HepG2 (cell line): ENCODE data around the gene SLCO4A1. TPM values are rescaled to one million over a fixed set of nuclear protein-coding genes. Genes with fewer than 3 reads are reported as not detected.

Experiments used
- EEA1 ChIP-seq: sonication (generic); formaldehyde crosslinking; IDR thresholded peaks from 2 replicates; pipeline ENCODE4 v1.5.1; 2020; ENCODE audit warnings: mild to moderate bottlenecking, missing genetic modification reagents, borderline replicate concordance
- NR2F2 ChIP-seq: IDR thresholded peaks from 2 replicates; pipeline ENCODE4 v1.6.1; 2012; ENCODE audit warnings: low read depth, inconsistent platforms, borderline replicate concordance
- PHF21A ChIP-seq: sonication (generic); formaldehyde crosslinking; IDR thresholded peaks from 2 replicates; pipeline ENCODE4 v1.5.0; 2020; ENCODE audit warnings: mild to moderate bottlenecking, missing genetic modification reagents
- PITX1 ChIP-seq: sonication (generic); formaldehyde crosslinking; IDR thresholded peaks from 2 replicates; pipeline ENCODE4 v1.5.1; 2020; ENCODE audit warnings: mild to moderate bottlenecking, missing genetic modification reagents
- POLR2A ChIP-seq, 2 experiments: IDR thresholded peaks; 2 replicates each; pipeline ENCODE4 v1.6.1; 2011; ENCODE audit warnings: low read depth in 2 of 2, low read length in 2 of 2, mild to moderate bottlenecking in 1 of 2, moderate library complexity in 1 of 2; ENCODE audit not compliant: insufficient read depth in 1 of 2
- RBFOX2 ChIP-seq: fragments of 200-400 bp; formaldehyde crosslinking; IDR thresholded peaks from 2 replicates; pipeline ENCODE4 v1.6.1; 2017; ENCODE audit warnings: low read depth, mild to moderate bottlenecking, low read length
- SPEN ChIP-seq: sonication (generic); formaldehyde crosslinking; IDR thresholded peaks from 2 replicates; pipeline ENCODE4 v1.5.1; 2020; ENCODE audit warnings: low read depth, mild to moderate bottlenecking, missing genetic modification reagents
- ZBTB3 ChIP-seq: sonication (generic); formaldehyde crosslinking; IDR thresholded peaks from 2 replicates; pipeline ENCODE4 v1.4.0; 2020; ENCODE audit warnings: low read depth, mild to moderate bottlenecking, moderate library complexity, missing genetic modification reagents, borderline replicate concordance
- ZNF3 ChIP-seq: IDR thresholded peaks from 2 replicates; pipeline ENCODE4 v1.7.0; 2017; ENCODE audit warnings: inconsistent platforms
- ZNF550 ChIP-seq: sonication (generic); formaldehyde crosslinking; IDR thresholded peaks from 2 replicates; pipeline ENCODE4 v1.4.0; 2020; ENCODE audit warnings: mild to moderate bottlenecking, missing genetic modification reagents, borderline replicate concordance
- ZNF782 ChIP-seq: sonication (generic); formaldehyde crosslinking; IDR thresholded peaks from 2 replicates; pipeline ENCODE4 v1.4.0; 2020; ENCODE audit warnings: missing genetic modification reagents, mild to moderate bottlenecking, borderline replicate concordance
- polyA plus RNA-seq, 8 experiments: library from polyadenylated mRNA; depleted of rRNA in 3 of 8; stranded (reverse) in 7 of 8; unstranded in 1 of 8; fragments of >200 nt; fragmentation: Illumina TruSeq in 4 of 8; extraction: Trizol in 4 of 8; gene quantifications; 2 replicates each; pipeline versions ENCODE4 v1.2.1 to v1.2.3, GENCODE V29; 2011 to 2016; ENCODE audit warnings: low read depth in 4 of 8, missing spikeins in 1 of 8, mixed read lengths in 1 of 8; ENCODE audit not compliant: insufficient read depth in 1 of 8
- total RNA-seq, 5 experiments: library from RNA; depleted of rRNA; stranded (reverse); fragments of >200 nt; fragmentation: Illumina TruSeq; extraction: Trizol; gene quantifications; 2 replicates each; pipeline ENCODE4 v1.2.3, GENCODE V29; 2016; ENCODE audit warnings: low read depth in 1 of 5
- TF ChIP-seq, protein P1 (sequence below): sonication (generic); formaldehyde crosslinking; IDR thresholded peaks from one replicate; pipeline ENCODE4 v1.5.1; 2020; ENCODE audit warnings: mild to moderate bottlenecking, missing genetic modification reagents; ENCODE audit errors: not compliant biosample characterization
- TF ChIP-seq, protein P2 (sequence below), 2 experiments: sonication (generic) in 1 of 2; formaldehyde crosslinking in 1 of 2; IDR thresholded peaks; 2 replicates each; pipeline versions ENCODE4 v1.4.0 to v1.6.1; 2016 to 2020; ENCODE audit warnings: borderline replicate concordance in 1 of 2, low read depth in 1 of 2, mild to moderate bottlenecking in 1 of 2, missing genetic modification reagents in 1 of 2
- TF ChIP-seq, protein P3 (sequence below): sonication (generic); formaldehyde crosslinking; IDR thresholded peaks from 2 replicates; pipeline ENCODE4 v1.4.0; 2020; ENCODE audit warnings: missing genetic modification reagents, low read depth, mild to moderate bottlenecking, borderline replicate concordance

The SLCO4A1 gene
- total and polyA plus RNA-seq, 2 of the 13 experiments (the other 11 are each of a cell fraction or from before 2014, with no cell fraction given) = 55.5 to 112 TPM

DNA sequence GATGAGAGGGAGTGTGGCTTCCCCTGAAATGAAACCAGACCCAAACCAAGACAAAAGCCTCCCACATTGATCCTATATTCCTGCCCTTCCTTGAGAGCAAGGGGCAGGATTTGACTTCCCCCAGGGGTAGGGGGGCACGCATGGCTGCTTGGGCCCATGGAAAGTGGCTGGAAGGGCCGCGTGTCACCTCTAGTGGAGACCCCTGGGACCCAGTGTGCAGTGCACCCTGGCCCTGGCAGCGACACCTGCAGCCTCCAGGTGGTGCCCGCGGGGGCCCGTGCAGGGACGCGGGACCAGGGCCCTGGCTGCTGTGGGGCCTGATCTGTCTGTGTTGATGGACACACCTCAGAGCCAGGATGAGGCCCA, 18.0 kb upstream of the SLCO4A1 start (continued):
- TF ChIP-seq, protein P1, sequence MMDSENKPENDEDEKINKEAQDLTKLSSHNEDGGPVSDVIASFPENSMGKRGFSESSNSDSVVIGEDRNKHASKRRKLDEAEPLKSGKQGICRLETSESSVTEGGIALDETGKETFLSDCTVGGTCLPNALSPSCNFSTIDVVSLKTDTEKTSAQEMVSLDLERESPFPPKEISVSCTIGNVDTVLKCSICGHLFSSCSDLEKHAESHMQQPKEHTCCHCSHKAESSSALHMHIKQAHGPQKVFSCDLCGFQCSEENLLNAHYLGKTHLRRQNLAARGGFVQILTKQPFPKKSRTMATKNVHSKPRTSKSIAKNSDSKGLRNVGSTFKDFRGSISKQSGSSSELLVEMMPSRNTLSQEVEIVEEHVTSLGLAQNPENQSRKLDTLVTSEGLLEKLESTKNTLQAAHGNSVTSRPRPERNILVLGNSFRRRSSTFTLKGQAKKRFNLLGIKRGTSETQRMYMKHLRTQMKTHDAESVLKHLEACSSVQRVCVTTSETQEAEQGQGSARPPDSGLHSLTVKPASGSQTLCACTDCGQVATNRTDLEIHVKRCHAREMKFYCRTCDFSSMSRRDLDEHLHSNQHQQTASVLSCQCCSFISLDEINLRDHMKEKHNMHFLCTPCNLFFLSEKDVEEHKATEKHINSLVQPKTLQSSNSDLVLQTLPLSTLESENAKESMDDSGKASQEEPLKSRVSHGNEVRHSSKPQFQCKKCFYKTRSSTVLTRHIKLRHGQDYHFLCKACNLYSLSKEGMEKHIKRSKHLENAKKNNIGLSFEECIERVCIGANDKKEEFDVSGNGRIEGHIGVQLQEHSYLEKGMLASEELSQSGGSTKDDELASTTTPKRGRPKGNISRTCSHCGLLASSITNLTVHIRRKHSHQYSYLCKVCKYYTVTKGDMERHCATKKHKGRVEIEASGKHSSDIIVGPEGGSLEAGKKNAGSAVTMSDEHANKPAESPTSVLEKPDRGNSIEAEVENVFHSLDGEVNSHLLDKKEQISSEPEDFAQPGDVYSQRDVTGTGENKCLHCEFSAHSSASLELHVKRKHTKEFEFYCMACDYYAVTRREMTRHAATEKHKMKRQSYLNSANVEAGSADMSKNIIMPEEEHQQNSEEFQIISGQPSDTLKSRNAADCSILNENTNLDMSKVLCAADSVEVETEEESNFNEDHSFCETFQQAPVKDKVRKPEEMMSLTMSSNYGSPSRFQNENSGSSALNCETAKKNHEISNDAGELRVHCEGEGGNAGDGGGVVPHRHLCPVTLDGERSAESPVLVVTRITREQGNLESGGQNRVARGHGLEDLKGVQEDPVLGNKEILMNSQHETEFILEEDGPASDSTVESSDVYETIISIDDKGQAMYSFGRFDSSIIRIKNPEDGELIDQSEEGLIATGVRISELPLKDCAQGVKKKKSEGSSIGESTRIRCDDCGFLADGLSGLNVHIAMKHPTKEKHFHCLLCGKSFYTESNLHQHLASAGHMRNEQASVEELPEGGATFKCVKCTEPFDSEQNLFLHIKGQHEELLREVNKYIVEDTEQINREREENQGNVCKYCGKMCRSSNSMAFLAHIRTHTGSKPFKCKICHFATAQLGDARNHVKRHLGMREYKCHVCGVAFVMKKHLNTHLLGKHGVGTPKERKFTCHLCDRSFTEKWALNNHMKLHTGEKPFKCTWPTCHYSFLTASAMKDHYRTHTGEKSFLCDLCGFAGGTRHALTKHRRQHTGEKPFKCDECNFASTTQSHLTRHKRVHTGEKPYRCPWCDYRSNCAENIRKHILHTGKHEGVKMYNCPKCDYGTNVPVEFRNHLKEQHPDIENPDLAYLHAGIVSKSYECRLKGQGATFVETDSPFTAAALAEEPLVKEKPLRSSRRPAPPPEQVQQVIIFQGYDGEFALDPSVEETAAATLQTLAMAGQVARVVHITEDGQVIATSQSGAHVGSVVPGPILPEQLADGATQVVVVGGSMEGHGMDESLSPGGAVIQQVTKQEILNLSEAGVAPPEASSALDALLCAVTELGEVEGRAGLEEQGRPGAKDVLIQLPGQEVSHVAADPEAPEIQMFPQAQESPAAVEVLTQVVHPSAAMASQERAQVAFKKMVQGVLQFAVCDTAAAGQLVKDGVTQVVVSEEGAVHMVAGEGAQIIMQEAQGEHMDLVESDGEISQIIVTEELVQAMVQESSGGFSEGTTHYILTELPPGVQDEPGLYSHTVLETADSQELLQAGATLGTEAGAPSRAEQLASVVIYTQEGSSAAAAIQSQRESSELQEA (CRISPR knock-in tag) = no peak
- TF ChIP-seq, protein P2, sequence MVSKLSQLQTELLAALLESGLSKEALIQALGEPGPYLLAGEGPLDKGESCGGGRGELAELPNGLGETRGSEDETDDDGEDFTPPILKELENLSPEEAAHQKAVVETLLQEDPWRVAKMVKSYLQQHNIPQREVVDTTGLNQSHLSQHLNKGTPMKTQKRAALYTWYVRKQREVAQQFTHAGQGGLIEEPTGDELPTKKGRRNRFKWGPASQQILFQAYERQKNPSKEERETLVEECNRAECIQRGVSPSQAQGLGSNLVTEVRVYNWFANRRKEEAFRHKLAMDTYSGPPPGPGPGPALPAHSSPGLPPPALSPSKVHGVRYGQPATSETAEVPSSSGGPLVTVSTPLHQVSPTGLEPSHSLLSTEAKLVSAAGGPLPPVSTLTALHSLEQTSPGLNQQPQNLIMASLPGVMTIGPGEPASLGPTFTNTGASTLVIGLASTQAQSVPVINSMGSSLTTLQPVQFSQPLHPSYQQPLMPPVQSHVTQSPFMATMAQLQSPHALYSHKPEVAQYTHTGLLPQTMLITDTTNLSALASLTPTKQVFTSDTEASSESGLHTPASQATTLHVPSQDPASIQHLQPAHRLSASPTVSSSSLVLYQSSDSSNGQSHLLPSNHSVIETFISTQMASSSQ (IDR thresholded peaks at IDR 0.05; ENCODE audit: low read depth) = peak; percentile 2; the same call in 1 of the 2 replicates
- TF ChIP-seq, protein P2 (CRISPR knock-in tag; IDR thresholded peaks at IDR 0.05; ENCODE audit: borderline replicate concordance) = peak; percentile 7; the same call in 1 of the 2 replicates
- TF ChIP-seq SPEN (CRISPR knock-in tag) (peak; percentile 17), EEA1 (CRISPR knock-in tag) (0 out of 2 replicates have a peak, but pooled peaks have one; percentile 77), ZNF550 (CRISPR knock-in tag) (0 out of 2 replicates have a peak, but pooled peaks have one; percentile 33), ZNF782 (CRISPR knock-in tag) (peak; percentile 27; the same call in 1 of the 2 replicates), PITX1 (CRISPR knock-in tag) (peak; percentile 66), PHF21A (peak; percentile 61; the same call in 1 of the 2 replicates), RBFOX2 (peak; percentile 41), POLR2A (IDR thresholded peaks at IDR 0.05; ENCODE audit: insufficient read depth in 1 of 2, low read depth in 2 of 2, low read length in 2 of 2) (no peak), ZNF3 (CRISPR knock-in tag) (0 out of 2 replicates have a peak, but pooled peaks have one; percentile 12), ZBTB3 (CRISPR knock-in tag) (peak; percentile 71; the same call in 1 of the 2 replicates), NR2F2 (no peak)
- TF ChIP-seq, protein P3, sequence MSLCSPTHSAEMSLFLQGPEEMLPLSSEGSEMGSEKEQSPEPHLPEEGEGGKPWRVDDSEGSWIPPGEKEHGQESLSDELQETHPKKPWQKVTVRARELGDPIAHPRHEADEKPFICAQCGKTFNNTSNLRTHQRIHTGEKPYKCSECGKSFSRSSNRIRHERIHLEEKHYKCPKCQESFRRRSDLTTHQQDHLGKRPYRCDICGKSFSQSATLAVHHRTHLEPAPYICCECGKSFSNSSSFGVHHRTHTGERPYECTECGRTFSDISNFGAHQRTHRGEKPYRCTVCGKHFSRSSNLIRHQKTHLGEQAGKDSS (CRISPR knock-in tag) = peak; percentile 80
